Mesenchymal stem cell (in vitro differentiated cells and primary cell): ENCODE results near the gene NHLRC2.

Experiments used
- DNase-seq: peaks from one replicate; pipeline ENCODE4 v3.0.0-alpha.2; 2013
- H2AFZ ChIP-seq: one replicate; pipeline ENCODE4 v1.6.1; 2013; ENCODE audit warnings: low read depth, mild to moderate bottlenecking, control low read depth, inconsistent platforms, low read length, moderate library complexity
- H2AK5ac ChIP-seq: 2 replicates; pipeline ENCODE4 v1.6.1; 2013; ENCODE audit warnings: low read length, moderate library complexity, mild to moderate bottlenecking, inconsistent platforms; ENCODE audit not compliant: severe bottlenecking
- H2BK120ac ChIP-seq: one replicate; pipeline ENCODE4 v1.6.1; 2013; ENCODE audit warnings: low read depth, mild to moderate bottlenecking, inconsistent platforms, low read length, moderate library complexity
- H2BK12ac ChIP-seq, 2 experiments: one replicate each; pipeline ENCODE4 v1.6.1; 2013; ENCODE audit warnings: inconsistent platforms in 2 of 2, low read length in 2 of 2, mild to moderate bottlenecking in 2 of 2, moderate library complexity in 2 of 2, control low read depth in 1 of 2
- H2BK15ac ChIP-seq: one replicate; pipeline ENCODE4 v1.6.1; 2013; ENCODE audit warnings: mild to moderate bottlenecking, low read depth, inconsistent platforms; ENCODE audit not compliant: poor library complexity, severe bottlenecking
- H2BK5ac ChIP-seq: 2 replicates; pipeline ENCODE4 v1.6.1; 2013; ENCODE audit warnings: low read depth, mild to moderate bottlenecking, low read length, control low read depth, inconsistent platforms; ENCODE audit not compliant: poor library complexity, severe bottlenecking
- H3K14ac ChIP-seq, 2 experiments: one replicate each; pipeline ENCODE4 v1.6.1; 2013; ENCODE audit warnings: inconsistent platforms in 2 of 2, low read length in 2 of 2, control low read depth in 1 of 2, mild to moderate bottlenecking in 1 of 2, moderate library complexity in 1 of 2
- H3K18ac ChIP-seq, 2 experiments: one replicate each; pipeline ENCODE4 v1.6.1; 2013; ENCODE audit warnings: inconsistent platforms in 2 of 2, low read length in 2 of 2, control low read depth in 1 of 2, low read depth in 1 of 2, mild to moderate bottlenecking in 1 of 2
- H3K23ac ChIP-seq, 2 experiments: one replicate each; pipeline ENCODE4 v1.6.1; 2013; ENCODE audit warnings: inconsistent platforms in 2 of 2, low read length in 2 of 2, mild to moderate bottlenecking in 2 of 2, moderate library complexity in 2 of 2, control low read depth in 1 of 2
- H3K27ac ChIP-seq: 2 replicates; pipeline ENCODE4 v1.5.1; 2013; ENCODE audit warnings: mild to moderate bottlenecking, moderate library complexity, low read length, control low read depth, inconsistent platforms; ENCODE audit not compliant: poor library complexity, severe bottlenecking
- H3K27me3 ChIP-seq, 2 experiments: 2 replicates each; pipeline versions ENCODE4 v1.6.1 to v1.7.0; 2013; ENCODE audit warnings: low read length in 2 of 2, mild to moderate bottlenecking in 2 of 2, moderate library complexity in 2 of 2, control low read depth in 1 of 2, inconsistent platforms in 1 of 2; ENCODE audit not compliant: control insufficient read depth in 1 of 2, insufficient read depth in 1 of 2
- H3K36me3 ChIP-seq, 2 experiments: 2 replicates each; pipeline versions ENCODE4 v1.6.1 to v1.7.0; 2013; ENCODE audit warnings: low read length in 2 of 2, control low read depth in 1 of 2, inconsistent platforms in 1 of 2, low read depth in 1 of 2, mild to moderate bottlenecking in 1 of 2; ENCODE audit not compliant: insufficient read depth in 2 of 2, control insufficient read depth in 1 of 2
- H3K4ac ChIP-seq, 2 experiments: one replicate each; pipeline ENCODE4 v1.6.1; 2013; ENCODE audit warnings: inconsistent platforms in 2 of 2, low read length in 2 of 2, mild to moderate bottlenecking in 2 of 2, moderate library complexity in 2 of 2, control low read depth in 1 of 2, low read depth in 1 of 2
- H3K4me1 ChIP-seq: 2 replicates; pipeline ENCODE4 v1.6.1; 2013; ENCODE audit warnings: low read depth, low read length, control low read depth; ENCODE audit not compliant: control insufficient read depth, insufficient read depth
- H3K4me2 ChIP-seq: 2 replicates; pipeline ENCODE4 v1.6.1; 2013; ENCODE audit warnings: low read length, mild to moderate bottlenecking, inconsistent platforms; ENCODE audit not compliant: poor library complexity, severe bottlenecking
- H3K4me3 ChIP-seq, 2 experiments: 2 replicates each; pipeline versions ENCODE4 v1.5.1 to v1.7.0; 2013; ENCODE audit warnings: low read length in 2 of 2, mild to moderate bottlenecking in 2 of 2, control low read depth in 1 of 2, low read depth in 1 of 2; ENCODE audit not compliant: insufficient read depth in 1 of 2
- H3K79me1 ChIP-seq: replicated peaks from 2 replicates; pipeline ENCODE4 v1.6.1; 2013; ENCODE audit warnings: mild to moderate bottlenecking, control low read depth, low read length, inconsistent platforms; ENCODE audit not compliant: poor library complexity, severe bottlenecking
- H3K9ac ChIP-seq: 2 replicates; pipeline ENCODE4 v1.7.0; 2013; ENCODE audit warnings: mild to moderate bottlenecking, low read length, moderate library complexity
- H3K9me3 ChIP-seq: 2 replicates; pipeline ENCODE4 v1.7.0; 2013; ENCODE audit warnings: mild to moderate bottlenecking, low read length; ENCODE audit not compliant: control insufficient read depth
- H4K8ac ChIP-seq: one replicate; pipeline ENCODE4 v1.6.1; 2013; ENCODE audit warnings: inconsistent platforms, mild to moderate bottlenecking, low read length, moderate library complexity
- H4K91ac ChIP-seq: one replicate; pipeline ENCODE4 v1.6.1; 2013; ENCODE audit warnings: mild to moderate bottlenecking, low read length, inconsistent platforms
- WGBS: methylation state at CpG from one replicate; pipeline ENCODE4 v1.1.7; 2013; ENCODE audit warnings: mixed read lengths; 5-methylcytosine and 5-hydroxymethylcytosine counted together

Gene NHLRC2

DNA sequence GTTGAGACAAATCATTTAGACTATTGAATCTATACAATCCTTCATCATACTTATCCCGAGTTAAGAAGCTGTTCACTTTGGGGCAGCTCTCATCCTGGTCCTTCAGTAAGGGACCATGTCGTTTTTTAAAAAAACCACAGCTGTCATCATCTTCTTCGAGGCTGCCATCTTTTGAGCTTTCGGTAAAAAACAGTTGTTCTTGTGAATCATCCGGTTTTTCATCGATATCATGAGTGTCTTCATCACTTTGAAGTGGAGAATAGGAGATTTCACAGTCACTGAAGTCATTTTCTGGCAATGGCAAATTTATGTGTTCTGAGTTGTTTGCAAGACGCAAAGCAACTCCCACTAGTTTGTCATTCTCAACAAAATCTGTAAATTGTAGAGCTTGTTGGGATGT lies 4.5 kb upstream of the NHLRC2 start:
- H3K4me2 ChIP-seq = no peak overlapping the region
- H3K4me1 ChIP-seq = peaks cover 6% of the 10 kb centered on the region
- H3K9me3 ChIP-seq = no peaks in the 10 kb centered on the region
- H3K23ac ChIP-seq = no peak overlapping the region
- no peaks in the 10 kb centered on the region for H3K36me3 ChIP-seq
- no peak overlapping the region for H3K27ac ChIP-seq
- H2AFZ ChIP-seq = no peak overlapping the region
- H2BK120ac ChIP-seq = no peak overlapping the region
- H3K79me1 ChIP-seq = peaks cover 10% of the 10 kb centered on the region
- no peak overlapping the region for H2BK5ac ChIP-seq
- no peak overlapping the region for H3K14ac ChIP-seq
- DNase-seq = no peak
- no peak overlapping the region for H4K91ac ChIP-seq
- no peak overlapping the region for H3K4ac ChIP-seq
- H4K8ac ChIP-seq = no peak overlapping the region
- H2AK5ac ChIP-seq = no peak overlapping the region
- WGBS = 97% methylated on average over 7 of the region's 7 CpGs
- no peak overlapping the region for H2BK12ac ChIP-seq
- H3K18ac ChIP-seq = no peak overlapping the region
- no peaks in the 10 kb centered on the region for H3K27me3 ChIP-seq
- no peak overlapping the region for H3K9ac ChIP-seq
- no peak overlapping the region for H2BK15ac ChIP-seq
- no peak overlapping the region for H3K4me3 ChIP-seq

DNA sequence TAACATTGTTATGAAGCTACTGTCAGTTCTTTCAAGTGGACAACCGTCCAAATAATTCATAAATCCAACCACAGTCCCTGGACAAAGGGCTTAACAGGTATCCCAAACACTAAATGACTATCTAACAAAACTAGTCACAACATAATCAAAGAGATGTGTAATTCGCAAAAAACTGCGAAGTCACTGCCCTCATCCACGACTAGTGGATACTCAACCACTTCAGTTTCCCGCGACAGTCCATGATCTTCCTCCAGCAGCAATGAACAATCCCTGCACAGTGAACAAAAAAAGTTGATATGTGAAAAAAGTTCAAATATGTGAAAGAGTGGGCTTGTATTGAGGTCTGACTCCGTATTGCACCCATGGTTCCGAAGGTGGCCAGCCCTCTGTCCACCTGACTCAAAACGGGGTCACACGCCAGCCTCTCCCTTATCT lies 866 bp upstream of the NHLRC2 start:
- H3K4me1 ChIP-seq = peaks cover 9% of the 10 kb centered on the region
- no peaks in the 10 kb centered on the region for H3K27me3 ChIP-seq
- peak overlapping the region; percentile 95 for H3K9ac ChIP-seq
- H3K14ac ChIP-seq = no peak overlapping the region
- no peak overlapping the region for H3K23ac ChIP-seq
- no peak overlapping the region for H4K91ac ChIP-seq
- no peak overlapping the region for H3K27ac ChIP-seq
- no peak overlapping the region for H2BK15ac ChIP-seq
- WGBS = 51% methylated on average over 8 of the region's 10 CpGs
- H3K4me2 ChIP-seq = peak overlapping the region; percentile 79
- peak overlapping the region; percentile 67 to 89 for H3K4me3 ChIP-seq
- H3K9me3 ChIP-seq = no peaks in the 10 kb centered on the region
- H2AK5ac ChIP-seq = no peak overlapping the region
- peak overlapping the region in 1 of 2 experiments; percentile 84 for H3K18ac ChIP-seq
- no peak overlapping the region for H2BK120ac ChIP-seq
- peaks cover 12% of the 10 kb centered on the region for H3K79me1 ChIP-seq
- H3K36me3 ChIP-seq = no peaks in the 10 kb centered on the region
- peak overlapping the region; percentile 98 for H2AFZ ChIP-seq
- H2BK12ac ChIP-seq = no peak overlapping the region
- peak overlapping the region in 1 of 2 experiments; percentile 87 for H3K4ac ChIP-seq
- H2BK5ac ChIP-seq = no peak overlapping the region
- DNase-seq = peak; percentile 31
- H4K8ac ChIP-seq = peak overlapping the region; percentile 2

DNA sequence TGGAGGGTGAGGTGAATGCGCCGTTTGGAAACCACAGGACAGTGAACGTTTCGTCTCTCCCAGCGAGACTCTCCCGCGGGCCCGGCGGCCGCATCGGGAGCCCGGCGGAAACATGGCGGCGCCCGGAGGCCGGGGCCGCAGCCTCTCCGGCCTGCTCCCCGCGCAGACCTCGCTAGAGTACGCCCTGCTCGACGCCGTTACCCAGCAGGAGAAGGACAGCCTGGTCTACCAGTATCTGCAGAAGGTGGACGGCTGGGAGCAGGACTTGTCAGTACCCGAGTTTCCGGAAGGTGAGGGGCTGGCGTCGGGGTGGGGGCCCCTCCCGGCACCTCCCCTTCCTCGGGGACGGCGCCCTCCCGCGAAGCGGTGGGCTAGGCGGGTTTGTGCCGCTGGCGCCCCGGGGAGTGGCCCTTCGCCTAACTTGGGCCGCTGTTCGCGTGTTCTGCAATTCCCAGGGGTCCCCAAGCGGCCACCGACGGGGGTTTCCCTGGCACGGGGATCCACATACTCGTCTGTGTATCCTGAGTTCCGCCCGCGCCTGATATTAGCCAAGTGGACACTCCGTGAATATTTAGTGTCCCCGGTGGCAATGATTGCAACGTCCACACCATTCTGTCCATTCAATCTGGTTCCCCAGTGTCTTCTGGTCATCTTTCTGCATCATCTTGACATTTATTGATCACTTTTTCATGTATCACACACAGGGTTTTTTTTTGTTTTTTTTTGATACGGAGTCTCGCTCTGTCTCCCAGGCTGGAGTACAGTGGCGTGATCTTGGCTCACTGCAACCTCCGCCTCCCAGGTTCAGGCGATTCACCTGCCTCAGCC lies 514 bp downstream of the NHLRC2 start:
- Histone ChIP-seq H3K4me3 (peak overlapping the region; percentile 87 to 89), H2AK5ac (no peak overlapping the region), H4K91ac (peak overlapping the region; percentile 77), H2BK120ac (no peak overlapping the region), H3K23ac (peak overlapping the region in 1 of 2 experiments; percentile 34), H2BK12ac (peak overlapping the region; percentile 28 to 70), H2BK15ac (peak overlapping the region; percentile 75), H3K79me1 (peaks cover 14% of the 10 kb centered on the region), H3K9me3 (no peaks in the 10 kb centered on the region), H3K36me3 (peaks cover 0 to 12% of the 10 kb centered on the region in 2 experiments), H4K8ac (peak overlapping the region; percentile 93), H3K4me1 (peaks cover 9% of the 10 kb centered on the region), H3K27me3 (no peaks in the 10 kb centered on the region), H3K18ac (peak overlapping the region; percentile 98 to 99), H3K27ac (peak overlapping the region; percentile 85), H2BK5ac (peak overlapping the region; percentile 96), H3K9ac (peak overlapping the region; percentile 95), H3K4ac (peak overlapping the region; percentile 57 to 89), H2AFZ (peak overlapping the region; percentile 54), H3K14ac (peak overlapping the region in 1 of 2 experiments; percentile 87), H3K4me2 (peak overlapping the region; percentile 79)
- WGBS = under 1% methylated on average over 61 of the region's 62 CpGs
- DNase-seq = peak; percentile 81

DNA sequence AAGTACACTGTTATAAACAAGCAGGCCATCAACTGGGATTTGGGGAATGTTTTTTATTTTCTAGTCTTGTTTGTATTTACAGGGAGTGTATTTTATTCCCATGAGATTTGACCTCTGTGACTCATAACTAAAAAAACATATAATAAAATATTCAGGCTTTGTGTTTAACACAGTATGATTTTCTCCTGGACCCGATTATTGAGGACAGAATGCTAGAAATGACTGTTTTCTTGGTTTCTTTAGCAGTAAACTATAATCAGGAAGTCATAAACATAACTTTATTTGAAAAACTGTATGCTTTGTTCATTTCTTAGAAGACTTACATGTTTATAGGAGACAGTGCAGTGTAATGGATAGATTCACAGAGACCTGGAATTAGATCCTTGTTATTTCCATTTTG lies 2.1 kb downstream of the NHLRC2 start:
- Histone ChIP-seq H3K4me1 (peaks cover 9% of the 10 kb centered on the region), H3K14ac (no peak overlapping the region), H2AFZ (no peak overlapping the region), H2BK12ac (no peak overlapping the region), H2BK5ac (no peak overlapping the region), H3K23ac (no peak overlapping the region), H2BK120ac (no peak overlapping the region), H3K36me3 (peaks cover 0 to 27% of the 10 kb centered on the region in 2 experiments), H3K27ac (no peak overlapping the region), H3K4ac (no peak overlapping the region), H2AK5ac (no peak overlapping the region), H3K27me3 (no peaks in the 10 kb centered on the region), H2BK15ac (no peak overlapping the region), H3K4me2 (no peak overlapping the region), H3K4me3 (peak overlapping the region in 1 of 2 experiments; percentile 89), H4K8ac (no peak overlapping the region), H3K18ac (no peak overlapping the region), H3K9me3 (no peaks in the 10 kb centered on the region), H3K9ac (peak overlapping the region; percentile 95), H3K79me1 (peaks cover 13% of the 10 kb centered on the region), H4K91ac (no peak overlapping the region)
- peak; percentile 17 for DNase-seq
- no CpG with 5 or more reads among the region's 1 CpG for WGBS
